ENCODE data around the gene MAMDC2.

MAMDC2 gene

GRCh38 chr9:70043689-70044489 is at the start of gene MAMDC2:
Gene MAMDC2, plus strand, starts transcription at chr9:70043848. Its CDS starts 350 bp downstream, at chr9:70044198.
- no peak for DNase-seq (ENCODE audit: low read depth in 2 of 2)

GRCh38 chr9:69995846-69996245 is 47.8 kb upstream of the MAMDC2 start:
- no peak for DNase-seq (ENCODE audit: low read depth in 2 of 2)

GRCh38 chr9:69996967-69997366 is 46.7 kb upstream of the MAMDC2 start:
- no peak for DNase-seq (ENCODE audit: low read depth in 2 of 2)

GRCh38 chr9:69997524-69997923 is 46.1 kb upstream of the MAMDC2 start:
- DNase-seq (ENCODE audit: low read depth in 2 of 2), result no peak

GRCh38 chr9:69999315-69999714 is 44.3 kb upstream of the MAMDC2 start:
- no peak for DNase-seq (ENCODE audit: low read depth in 2 of 2)

- no peak for DNase-seq (ENCODE audit: low read depth in 2 of 2)
These were observed 43.2 kb upstream of the MAMDC2 start for GRCh38 chr9:70000469-70000868.

GRCh38 chr9:70003901-70004714 is 39.5 kb upstream of the MAMDC2 start:
- DNase-seq (ENCODE audit: low read depth in 2 of 2), result no peak

- no peak for DNase-seq (ENCODE audit: low read depth in 2 of 2)
These were observed 37.3 kb upstream of the MAMDC2 start for GRCh38 chr9:70006306-70006705.

- no peak for DNase-seq (ENCODE audit: low read depth in 2 of 2)
These were observed 35.8 kb upstream of the MAMDC2 start for GRCh38 chr9:70007831-70008230.

- DNase-seq (ENCODE audit: low read depth in 2 of 2), result no peak
These were observed 33.6 kb upstream of the MAMDC2 start for GRCh38 chr9:70010015-70010414.

GRCh38 chr9:70011366-70011765 is 32.3 kb upstream of the MAMDC2 start:
- DNase-seq (ENCODE audit: low read depth in 2 of 2), result no peak

GRCh38 chr9:70012569-70012968 is 31.1 kb upstream of the MAMDC2 start:
- no peak for DNase-seq (ENCODE audit: low read depth in 2 of 2)

GRCh38 chr9:70013598-70014196 is 30.0 kb upstream of the MAMDC2 start:
- no peak for DNase-seq (ENCODE audit: low read depth in 2 of 2)

GRCh38 chr9:70015099-70015498 is 28.5 kb upstream of the MAMDC2 start:
- no peak for DNase-seq (ENCODE audit: low read depth in 2 of 2)

GRCh38 chr9:70020217-70020616 is 23.4 kb upstream of the MAMDC2 start:
- no peak for DNase-seq (ENCODE audit: low read depth in 2 of 2)

GRCh38 chr9:70020991-70021571 is 22.6 kb upstream of the MAMDC2 start:
- DNase-seq (ENCODE audit: low read depth in 2 of 2), result no peak

GRCh38 chr9:70028287-70028686 is 15.4 kb upstream of the MAMDC2 start:
- DNase-seq (ENCODE audit: low read depth in 2 of 2), result no peak

- DNase-seq (ENCODE audit: low read depth in 2 of 2), result no peak
These were observed 13.5 kb upstream of the MAMDC2 start for GRCh38 chr9:70030156-70030555.

- DNase-seq (ENCODE audit: low read depth in 2 of 2), result no peak
These were observed 12.5 kb upstream of the MAMDC2 start for GRCh38 chr9:70031141-70031545.

- DNase-seq (ENCODE audit: low read depth in 2 of 2), result no peak
These were observed 9.4 kb upstream of the MAMDC2 start for GRCh38 chr9:70034271-70034711.

GRCh38 chr9:70035691-70036090 is 8.0 kb upstream of the MAMDC2 start:
- DNase-seq (ENCODE audit: low read depth in 2 of 2), result no peak

- DNase-seq (ENCODE audit: low read depth in 2 of 2), result no peak
These were observed 7.0 kb upstream of the MAMDC2 start for GRCh38 chr9:70036641-70037040.

All from stimulated activated CD4-positive, alpha-beta T cell treated with anti-CD3 and anti-CD28 coated beads, Interleukin-1b, Interleukin-23, amount 100 ng/mL, for 1 hour (primary cell).